Neural progenitor cell (in vitro differentiated cells): ENCODE data around the gene NCAPG2. TPM values are rescaled to one million over a fixed set of nuclear protein-coding genes. Genes with fewer than 3 reads are reported as not detected.

ENCODE experiments used
- DNase-seq: peaks from one replicate; pipeline ENCODE4 v3.0.0-alpha.2; 2016; ENCODE audit warnings: low spot score
- H2AFZ ChIP-seq: fragments of 200-600 bp; sonication (generic); replicated peaks from 2 replicates; pipeline ENCODE4 v1.6.1; 2016; ENCODE audit warnings: antibody characterized with exemption
- H3F3A ChIP-seq: fragments of 200-600 bp; sonication (generic); 2 replicates; pipeline ENCODE4 v1.6.1; 2016; ENCODE audit warnings: antibody characterized with exemption, low read depth
- H3K27ac ChIP-seq: fragments of 200-600 bp; sonication (generic); 2 replicates; pipeline ENCODE4 v1.5.1; 2016; ENCODE audit warnings: mild to moderate bottlenecking
- H3K27me3 ChIP-seq: fragments of 200-600 bp; sonication (generic); 2 replicates; pipeline ENCODE4 v1.6.1; 2016; ENCODE audit warnings: mild to moderate bottlenecking, moderate library complexity
- H3K36me3 ChIP-seq: fragments of 200-600 bp; sonication (generic); 2 replicates; pipeline ENCODE4 v1.5.1; 2016
- H3K4me1 ChIP-seq: fragments of 200-600 bp; sonication (generic); 2 replicates; pipeline ENCODE4 v1.6.1; 2016; ENCODE audit warnings: mixed run types
- H3K4me2 ChIP-seq: fragments of 200-600 bp; sonication (generic); 2 replicates; pipeline ENCODE4 v1.6.1; 2016
- H3K4me3 ChIP-seq: fragments of 200-600 bp; sonication (generic); 2 replicates; pipeline ENCODE4 v1.5.1; 2016
- H3K79me2 ChIP-seq: fragments of 200-600 bp; sonication (generic); 2 replicates; pipeline ENCODE4 v1.6.1; 2016; ENCODE audit warnings: low read depth
- H3K9ac ChIP-seq: fragments of 200-600 bp; sonication (generic); 2 replicates; pipeline ENCODE4 v1.6.1; 2016
- H3K9me3 ChIP-seq: fragments of 200-600 bp; sonication (generic); 2 replicates; pipeline ENCODE4 v1.5.1; 2016; ENCODE audit warnings: low read depth
- H4K20me1 ChIP-seq: fragments of 200-600 bp; sonication (generic); 2 replicates; pipeline ENCODE4 v1.6.1; 2016; ENCODE audit warnings: low read depth
- H3K27ac Mint-ChIP-seq: 3 replicates; pipeline ENCODE4 v1.8.0; 2021; ENCODE audit warnings: mixed read lengths
- H3K27me3 Mint-ChIP-seq: 2 replicates; pipeline ENCODE4 v1.8.0; 2022; ENCODE audit warnings: low read depth, mild to moderate bottlenecking, inconsistent platforms, moderate library complexity, mixed read lengths; ENCODE audit not compliant: insufficient read depth
- H3K36me3 Mint-ChIP-seq: 3 replicates; pipeline ENCODE4 v1.8.0; 2021; ENCODE audit warnings: mixed read lengths
- H3K4me1 Mint-ChIP-seq: 3 replicates; pipeline ENCODE4 v1.8.0; 2021; ENCODE audit warnings: mixed read lengths
- H3K4me3 Mint-ChIP-seq: 3 replicates; pipeline ENCODE4 v1.8.0; 2021; ENCODE audit warnings: mild to moderate bottlenecking, moderate library complexity, mixed read lengths
- H3K9me3 Mint-ChIP-seq: 3 replicates; pipeline ENCODE4 v1.8.0; 2020; ENCODE audit warnings: mixed read lengths
- EZH2 ChIP-seq: fragments of 200-600 bp; sonication (generic); IDR thresholded peaks from 2 replicates; pipeline ENCODE4 v1.6.1; 2017; ENCODE audit warnings: antibody characterized with exemption, mild to moderate bottlenecking, moderate library complexity
- EZH2phosphoT487 ChIP-seq: fragments of 200-600 bp; sonication (generic); IDR thresholded peaks from 2 replicates; pipeline ENCODE4 v1.6.1; 2017; ENCODE audit warnings: antibody characterized with exemption
- total RNA-seq: library from RNA; depleted of rRNA; stranded (reverse); fragments of >200 nt; gene quantifications from 2 replicates; pipeline ENCODE4 v1.2.3, GENCODE V29; 2015; ENCODE audit warnings: low replicate concordance
- TF ChIP-seq, protein P1 (sequence below): fragments of 200-600 bp; sonication (generic); IDR thresholded peaks from 2 replicates; pipeline ENCODE4 v1.5.1; 2017; ENCODE audit warnings: antibody characterized with exemption, mild to moderate bottlenecking

The NCAPG2 gene
- total RNA-seq, 1 donor from 2014 or later = 89.6 TPM

GRCh38 chr7:158751199-158751598, 46.6 kb upstream of the NCAPG2 start:
- Histone ChIP-seq H3K4me1 (no peaks in the 10 kb centered on the region), H3K27me3 (no peaks in the 10 kb centered on the region), H3K36me3 (no peaks in the 10 kb centered on the region), H3F3A (no peaks in the 10 kb centered on the region), H3K4me3 (no peak overlapping the region), H3K27ac (no peak overlapping the region), H2AFZ (no peak overlapping the region), H3K9ac (no peak overlapping the region), H3K9me3 (no peaks in the 10 kb centered on the region), H3K4me2 (no peak overlapping the region), H4K20me1 (no peaks in the 10 kb centered on the region), H3K79me2 (no peaks in the 10 kb centered on the region)
- TF ChIP-seq EZH2 = no peak
- TF ChIP-seq, protein P1, sequence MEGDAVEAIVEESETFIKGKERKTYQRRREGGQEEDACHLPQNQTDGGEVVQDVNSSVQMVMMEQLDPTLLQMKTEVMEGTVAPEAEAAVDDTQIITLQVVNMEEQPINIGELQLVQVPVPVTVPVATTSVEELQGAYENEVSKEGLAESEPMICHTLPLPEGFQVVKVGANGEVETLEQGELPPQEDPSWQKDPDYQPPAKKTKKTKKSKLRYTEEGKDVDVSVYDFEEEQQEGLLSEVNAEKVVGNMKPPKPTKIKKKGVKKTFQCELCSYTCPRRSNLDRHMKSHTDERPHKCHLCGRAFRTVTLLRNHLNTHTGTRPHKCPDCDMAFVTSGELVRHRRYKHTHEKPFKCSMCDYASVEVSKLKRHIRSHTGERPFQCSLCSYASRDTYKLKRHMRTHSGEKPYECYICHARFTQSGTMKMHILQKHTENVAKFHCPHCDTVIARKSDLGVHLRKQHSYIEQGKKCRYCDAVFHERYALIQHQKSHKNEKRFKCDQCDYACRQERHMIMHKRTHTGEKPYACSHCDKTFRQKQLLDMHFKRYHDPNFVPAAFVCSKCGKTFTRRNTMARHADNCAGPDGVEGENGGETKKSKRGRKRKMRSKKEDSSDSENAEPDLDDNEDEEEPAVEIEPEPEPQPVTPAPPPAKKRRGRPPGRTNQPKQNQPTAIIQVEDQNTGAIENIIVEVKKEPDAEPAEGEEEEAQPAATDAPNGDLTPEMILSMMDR = no peak
- TF ChIP-seq EZH2phosphoT487 = no peak
- Mint-ChIP-seq H3K27ac (no peak overlapping the region), H3K4me1 (no peaks in the 10 kb centered on the region), H3K36me3 (peaks cover 13% of the 10 kb centered on the region), H3K27me3 (peaks cover 2% of the 10 kb centered on the region), H3K4me3 (no peak overlapping the region), H3K9me3 (no peaks in the 10 kb centered on the region)
- DNase-seq = no peak

DNA sequence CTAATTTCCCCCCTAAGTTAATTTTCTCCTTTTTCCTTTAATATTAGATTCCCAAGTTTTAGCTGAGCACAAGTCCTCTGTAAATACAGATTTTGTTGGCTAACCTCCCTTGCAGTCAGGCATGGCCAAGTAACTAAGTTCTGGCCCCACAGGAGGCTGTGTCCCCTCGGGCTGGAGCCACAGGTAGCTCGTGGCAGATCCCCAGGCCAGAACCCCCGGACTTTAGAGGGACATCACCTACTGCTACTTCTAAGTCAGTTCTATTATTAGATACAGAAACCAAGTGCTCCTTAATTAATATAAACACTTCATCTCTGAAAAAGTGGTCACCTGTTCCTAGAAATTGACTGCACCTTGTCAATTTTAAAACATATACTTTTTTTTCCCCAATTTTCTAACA, 46.1 kb upstream of the NCAPG2 start:
- H3K4me1 Mint-ChIP-seq = no peaks in the 10 kb centered on the region
- H3K4me2 ChIP-seq = no peak overlapping the region
- no peak for DNase-seq
- H2AFZ ChIP-seq = no peak overlapping the region
- no peak overlapping the region for H3K4me3 ChIP-seq
- no peaks in the 10 kb centered on the region for H3K79me2 ChIP-seq
- no peak overlapping the region for H3K27ac ChIP-seq
- TF ChIP-seq, protein P1 = no peak
- TF ChIP-seq EZH2 (no peak), EZH2phosphoT487 (no peak)
- H3K9me3 ChIP-seq = no peaks in the 10 kb centered on the region
- no peaks in the 10 kb centered on the region for H3F3A ChIP-seq
- H3K9ac ChIP-seq = no peak overlapping the region
- no peak overlapping the region for H3K4me3 Mint-ChIP-seq
- H3K27me3 Mint-ChIP-seq = peaks cover 2% of the 10 kb centered on the region
- H3K4me1 ChIP-seq = no peaks in the 10 kb centered on the region
- no peaks in the 10 kb centered on the region for H3K27me3 ChIP-seq
- H3K36me3 Mint-ChIP-seq = peaks cover 10% of the 10 kb centered on the region
- no peaks in the 10 kb centered on the region for H4K20me1 ChIP-seq
- no peak overlapping the region for H3K27ac Mint-ChIP-seq
- H3K9me3 Mint-ChIP-seq = no peaks in the 10 kb centered on the region
- H3K36me3 ChIP-seq = no peaks in the 10 kb centered on the region

DNA sequence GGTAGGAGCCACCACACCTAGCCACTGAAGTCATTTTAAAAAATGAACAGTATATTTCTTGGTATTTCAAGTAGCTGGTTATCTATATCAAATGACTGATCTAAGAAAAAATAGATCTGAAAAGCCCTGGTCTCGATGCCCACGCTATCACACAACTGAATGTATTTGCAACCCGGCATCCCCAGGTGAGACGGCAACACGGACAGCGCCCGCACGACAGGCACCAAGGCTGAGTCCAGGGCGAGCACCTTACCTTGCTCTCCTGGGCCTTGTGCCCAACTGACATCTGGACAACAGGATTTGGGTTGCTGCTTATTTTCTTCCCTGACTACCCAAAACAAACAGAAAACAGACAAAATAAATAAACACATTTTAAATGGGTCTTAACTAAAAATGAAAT, 44.8 kb upstream of the NCAPG2 start:
- Histone ChIP-seq H2AFZ (no peak overlapping the region), H3K27me3 (no peaks in the 10 kb centered on the region), H3K9me3 (no peaks in the 10 kb centered on the region), H3K79me2 (no peaks in the 10 kb centered on the region), H3K4me2 (no peak overlapping the region), H3K4me3 (no peak overlapping the region), H3K9ac (no peak overlapping the region), H4K20me1 (no peaks in the 10 kb centered on the region), H3K36me3 (no peaks in the 10 kb centered on the region), H3F3A (no peaks in the 10 kb centered on the region), H3K27ac (no peak overlapping the region), H3K4me1 (no peaks in the 10 kb centered on the region)
- Mint-ChIP-seq H3K9me3 (no peaks in the 10 kb centered on the region), H3K27me3 (peaks cover 2% of the 10 kb centered on the region), H3K27ac (no peak overlapping the region), H3K4me1 (no peaks in the 10 kb centered on the region), H3K36me3 (peaks cover 13% of the 10 kb centered on the region), H3K4me3 (no peak overlapping the region)
- TF ChIP-seq EZH2 = no peak
- TF ChIP-seq, protein P1 = no peak
- TF ChIP-seq EZH2phosphoT487 = no peak
- no peak for DNase-seq
